ENCODE data around the gene PLEKHA5.

- no peak for TF ChIP-seq CTCF (IDR thresholded peaks at IDR 0.05)
- TF ChIP-seq POLR2A (IDR thresholded peaks at IDR 0.05) = no peak
Observed at GRCh38 chr12:19144985-19145384, 15.5 kb downstream of the PLEKHA5 start.
